Measurements from ENCODE around the gene SGMS1. TPM values are rescaled to one million over a fixed set of nuclear protein-coding genes. Genes with fewer than 3 reads are reported as not detected.

Gene SGMS1
- total RNA-seq, 1 experiment from 2014 or later = 20.4 TPM

- Mint-ChIP-seq H3K36me3 (ENCODE audit: insufficient read depth in 1 of 3, low read depth in 3 of 3) (peaks cover 2 to 14% (median 2%) of the 10 kb centered on the region in 3 experiments; a peak in 6 of 7 replicates), H3K27me3 (ENCODE audit: low read depth) (no peaks in the 10 kb centered on the region; the same call in 1 of the 2 replicates), H3K27ac (no peak overlapping the region; a peak in 1 of 7 replicates), H3K4me1 (no peaks in the 10 kb centered on the region), H3K9me3 (no peaks in the 10 kb centered on the region), H3K4me3 (no peak overlapping the region)
- Histone ChIP-seq H2AFZ (ENCODE audit: low read length) (no peak overlapping the region), H4K91ac (ENCODE audit: insufficient read length, low read depth, low read length) (no peak overlapping the region), H3K9me3 (ENCODE audit: control insufficient read depth, low read depth, low read length) (no peaks in the 10 kb centered on the region), H3K79me1 (ENCODE audit: insufficient read depth, low read depth, low read length, poor library complexity, severe bottlenecking) (no peaks in the 10 kb centered on the region), H2AK5ac (ENCODE audit: insufficient read length, low read length) (no peak overlapping the region), H3T11ph (ENCODE audit: low read length) (no peak overlapping the region), H2BK12ac (ENCODE audit: insufficient read length, low read depth, low read length) (no peak overlapping the region), H3K14ac (ENCODE audit: insufficient read depth, low read length) (no peak overlapping the region), H3K23me2 (ENCODE audit: insufficient read length, low read depth, low read length, poor library complexity, severe bottlenecking) (no peaks in the 10 kb centered on the region), H4K20me1 (ENCODE audit: control insufficient read depth, insufficient read depth, insufficient read length) (no peaks in the 10 kb centered on the region), H3K79me2 (ENCODE audit: insufficient read depth, low read length) (no peaks in the 10 kb centered on the region), H2BK20ac (ENCODE audit: low read depth, low read length, poor library complexity, severe bottlenecking) (no peak overlapping the region), H2BK15ac (ENCODE audit: low read depth, low read length) (no peak overlapping the region), H3K9ac (ENCODE audit: extremely low read depth, insufficient read length, low read length) (no peak overlapping the region), H2BK5ac (ENCODE audit: insufficient read length, low read length) (no peak overlapping the region), H3K27me3 (ENCODE audit: insufficient read depth, low read length) (no peaks in the 10 kb centered on the region), H3K4ac (ENCODE audit: low read depth, low read length) (no peak overlapping the region), H3K27ac (ENCODE audit: insufficient read length, low read depth, low read length) (no peak overlapping the region), H3K4me1 (ENCODE audit: insufficient read depth, low read length) (no peaks in the 10 kb centered on the region), H3K18ac (ENCODE audit: insufficient read length, low read depth, low read length) (no peak overlapping the region), H3K4me2 (ENCODE audit: insufficient read depth, insufficient read length, low read length) (no peak overlapping the region), H3K23ac (ENCODE audit: insufficient read length, low read depth, low read length) (no peak overlapping the region), H2BK120ac (ENCODE audit: low read depth, low read length, poor library complexity, severe bottlenecking) (no peak overlapping the region), H4K8ac (replicated peaks; ENCODE audit: insufficient read length, low read depth, low read length) (no peak overlapping the region), H4K5ac (ENCODE audit: insufficient read length, low read depth, low read length) (no peak overlapping the region), H3K56ac (ENCODE audit: insufficient read length, low read depth, low read length) (no peak overlapping the region)
- no CpG with 5 or more reads among the region's 4 CpGs for WGBS (ENCODE audit: extremely low coverage, insufficient read length, low lambda C conversion rate)
- TF ChIP-seq CTCF (conservative IDR thresholded peaks at IDR 0.05) = no peak
- DNase-seq = no peak
These were observed 314.4 kb downstream of the SGMS1 start for GRCh38 chr10:50309342-50309741.
